IPS-20b (cell line): ENCODE results near the gene STAT5B.
"Not testable (repeated sequence)": the region's sequence is repeated elsewhere in the genome, so short reads cannot be mapped to it uniquely, and the experiment has no call there.

Source experiments
- H3K27ac ChIP-seq: one replicate; pipeline ENCODE4 v1.5.1; 2013; ENCODE audit warnings: low read length
- H3K27me3 ChIP-seq: 2 replicates; pipeline ENCODE4 v1.6.1; 2013; ENCODE audit warnings: mild to moderate bottlenecking, low read length, inconsistent platforms; ENCODE audit not compliant: insufficient read depth
- H3K36me3 ChIP-seq: 2 replicates; pipeline ENCODE4 v1.6.1; 2013; ENCODE audit warnings: low read depth, mild to moderate bottlenecking, inconsistent platforms, low read length, moderate library complexity; ENCODE audit not compliant: insufficient read depth
- H3K4me1 ChIP-seq: 2 replicates; pipeline ENCODE4 v1.6.1; 2013; ENCODE audit warnings: mild to moderate bottlenecking, control low read depth, inconsistent platforms, low read length, moderate library complexity; ENCODE audit not compliant: insufficient read depth
- H3K4me3 ChIP-seq: 2 replicates; pipeline ENCODE4 v1.5.1; 2013; ENCODE audit warnings: mild to moderate bottlenecking, low read length, inconsistent platforms
- H3K9ac ChIP-seq: 2 replicates; pipeline ENCODE4 v1.6.1; 2013; ENCODE audit warnings: low read depth, mild to moderate bottlenecking, inconsistent platforms, low read length, moderate library complexity
- H3K9me3 ChIP-seq: 2 replicates; pipeline ENCODE4 v1.6.1; 2013; ENCODE audit warnings: mild to moderate bottlenecking, low read depth, low read length, inconsistent platforms; ENCODE audit not compliant: insufficient read depth

Gene STAT5B

DNA sequence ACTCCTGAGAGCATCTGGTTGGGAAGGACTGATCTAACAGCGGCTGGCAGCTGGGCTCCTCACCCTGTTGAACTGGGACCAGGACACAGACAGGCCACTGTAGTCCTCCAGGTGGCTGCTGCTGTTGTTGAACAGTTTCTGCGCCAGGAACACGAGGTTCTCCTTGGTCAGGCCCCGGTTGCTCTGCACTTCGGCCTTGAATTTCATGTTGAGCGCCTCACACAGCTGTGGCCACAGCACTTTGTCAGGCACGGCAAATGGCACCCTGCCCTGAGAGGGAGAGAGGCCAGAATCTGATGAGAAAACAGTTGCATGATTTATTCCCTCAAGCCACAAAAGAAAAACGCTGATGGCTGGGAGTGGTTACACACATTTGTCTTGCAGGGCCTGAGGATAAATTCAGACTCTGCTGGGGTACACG lies 64.3 kb downstream of the STAT5B start:
- H3K27me3 ChIP-seq, H3K4me3 ChIP-seq, H3K4me1 ChIP-seq, H3K9me3 ChIP-seq, H3K27ac ChIP-seq, H3K9ac ChIP-seq: not testable (repeated sequence)
- peaks cover 84% of the 10 kb centered on the region for H3K36me3 ChIP-seq

DNA sequence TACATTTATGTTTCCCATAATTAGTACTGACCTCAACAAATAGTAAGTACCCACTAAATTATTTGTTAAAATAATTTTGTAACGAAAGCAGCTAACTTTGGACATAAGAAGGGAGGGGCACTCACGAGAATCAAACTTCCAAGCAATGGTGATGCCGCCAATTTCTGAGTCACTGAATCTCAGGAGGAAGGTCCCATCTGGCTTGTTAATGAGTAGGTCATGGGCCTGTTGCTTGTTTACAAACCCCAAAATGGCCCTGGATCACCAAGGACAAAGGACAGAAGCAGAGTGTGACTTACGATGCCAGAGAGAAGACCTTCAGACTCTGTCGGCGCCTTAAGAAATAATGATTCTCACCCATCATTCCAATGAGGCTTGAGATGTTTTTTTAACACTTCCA lies 66.1 kb downstream of the STAT5B start:
- H3K27ac ChIP-seq = no peak overlapping the region
- H3K9ac ChIP-seq = no peak overlapping the region
- peaks cover 79% of the 10 kb centered on the region for H3K36me3 ChIP-seq
- H3K27me3 ChIP-seq = no peaks in the 10 kb centered on the region
- H3K9me3 ChIP-seq = no peaks in the 10 kb centered on the region
- no peaks in the 10 kb centered on the region for H3K4me1 ChIP-seq
- no peak overlapping the region for H3K4me3 ChIP-seq

DNA sequence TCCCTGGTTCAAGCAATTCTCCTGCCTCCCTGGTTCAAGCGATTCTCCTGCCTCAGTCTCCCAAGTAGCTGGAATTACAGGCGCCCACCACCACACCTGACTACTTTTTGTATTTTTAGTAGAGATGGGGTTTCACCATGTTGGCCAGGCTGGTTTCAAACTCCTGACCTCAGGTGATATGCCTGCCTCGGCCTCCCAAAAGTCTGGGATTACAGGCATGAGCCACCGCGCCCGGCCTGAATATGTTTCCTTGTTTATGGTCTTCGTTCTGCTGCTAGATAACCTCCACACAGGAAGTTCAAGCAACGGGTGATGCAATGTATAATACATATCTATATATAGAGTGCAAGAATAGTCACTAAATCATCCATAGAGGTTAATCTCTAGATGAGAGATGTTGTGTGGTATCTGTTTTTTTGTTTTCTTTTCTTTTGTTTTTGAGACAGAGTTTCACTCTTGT lies 70.0 kb downstream of the STAT5B start:
- not testable (repeated sequence) for H3K27ac ChIP-seq, H3K27me3 ChIP-seq, H3K9me3 ChIP-seq, H3K4me3 ChIP-seq, H3K9ac ChIP-seq, H3K4me1 ChIP-seq
- peaks cover 76% of the 10 kb centered on the region for H3K36me3 ChIP-seq

DNA sequence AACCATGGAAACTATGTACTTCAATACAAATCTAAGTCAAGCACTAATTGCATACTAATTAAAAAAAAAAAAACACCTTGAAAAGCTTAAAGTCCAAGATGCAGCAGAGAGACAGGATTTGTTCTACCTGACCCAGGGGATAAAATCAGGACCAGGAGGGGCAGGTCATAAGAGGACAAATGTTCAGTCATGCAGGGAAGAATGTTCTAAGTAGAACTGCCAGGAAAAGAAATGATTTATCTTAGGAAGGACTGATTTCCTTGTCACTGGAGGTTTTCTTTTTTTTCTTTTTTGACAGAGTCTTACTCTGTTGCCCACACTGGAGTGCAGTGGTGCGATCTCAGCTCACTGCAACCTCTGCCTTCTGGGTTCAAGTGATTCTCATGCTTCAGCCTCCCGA lies 72.8 kb downstream of the STAT5B start:
- Histone ChIP-seq H3K27ac (no peak overlapping the region), H3K4me1 (no peaks in the 10 kb centered on the region), H3K9me3 (no peaks in the 10 kb centered on the region), H3K36me3 (peaks cover 59% of the 10 kb centered on the region), H3K27me3 (no peaks in the 10 kb centered on the region), H3K9ac (no peak overlapping the region), H3K4me3 (no peak overlapping the region)

DNA sequence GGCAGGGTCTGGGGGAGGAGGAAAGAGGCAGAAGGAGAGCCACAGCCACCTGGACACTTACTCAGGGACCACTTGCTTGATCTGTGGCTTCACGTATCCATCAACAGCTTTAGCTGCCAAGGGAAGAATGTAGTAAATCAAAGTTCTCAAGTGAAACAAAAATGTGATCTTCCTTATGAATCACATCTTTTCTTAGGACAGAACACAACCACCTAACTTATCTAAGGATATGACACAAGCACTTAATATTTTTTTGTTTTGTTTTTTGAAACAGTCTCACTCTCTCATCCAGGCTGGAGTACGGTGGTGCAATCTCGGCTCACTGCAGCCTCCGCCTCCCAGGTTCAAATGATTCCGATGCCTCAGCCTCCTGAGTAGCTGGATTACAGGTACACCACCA lies 73.5 kb downstream of the STAT5B start:
- H3K9ac ChIP-seq = no peak overlapping the region
- no peak overlapping the region for H3K27ac ChIP-seq
- peaks cover 54% of the 10 kb centered on the region for H3K36me3 ChIP-seq
- no peaks in the 10 kb centered on the region for H3K9me3 ChIP-seq
- no peak overlapping the region for H3K4me3 ChIP-seq
- no peaks in the 10 kb centered on the region for H3K27me3 ChIP-seq
- no peaks in the 10 kb centered on the region for H3K4me1 ChIP-seq

DNA sequence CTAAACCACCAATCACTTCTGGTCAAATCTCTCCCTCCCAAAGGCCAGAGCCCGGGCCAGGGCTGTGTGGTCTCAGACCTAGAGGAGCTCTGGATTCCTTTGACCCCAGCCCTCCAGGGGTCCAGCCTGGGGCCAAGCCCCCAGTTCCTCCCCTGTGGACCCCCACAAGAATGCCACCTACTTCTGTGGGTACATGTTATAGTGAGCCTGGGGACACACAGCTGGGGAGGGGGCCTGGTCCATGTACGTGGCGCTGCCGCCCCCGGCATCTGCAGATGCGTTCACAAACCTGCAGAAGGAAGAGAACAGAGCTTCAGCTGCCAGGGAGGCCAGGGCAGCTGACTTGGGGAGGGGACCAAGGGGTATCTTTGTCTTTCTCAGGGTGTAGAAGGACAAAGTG lies 74.0 kb downstream of the STAT5B start:
- Histone ChIP-seq H3K27ac (no peak overlapping the region), H3K4me3 (no peak overlapping the region), H3K27me3 (no peaks in the 10 kb centered on the region), H3K9me3 (no peaks in the 10 kb centered on the region), H3K36me3 (peaks cover 49% of the 10 kb centered on the region), H3K4me1 (no peaks in the 10 kb centered on the region), H3K9ac (no peak overlapping the region)

DNA sequence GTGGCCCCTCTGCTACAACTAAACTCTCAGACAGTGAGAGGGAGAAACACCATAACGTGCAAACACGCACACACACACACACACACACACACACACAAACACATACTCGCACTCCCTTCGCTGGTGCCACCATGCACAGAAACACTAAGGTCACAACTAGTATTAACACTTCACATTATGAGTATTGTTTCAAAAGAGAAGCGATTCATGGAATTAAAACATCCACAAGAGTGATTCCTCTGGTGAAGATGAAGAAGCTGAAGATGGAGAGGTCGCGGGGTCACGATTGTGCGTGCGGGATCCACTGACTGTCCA lies 74.8 kb downstream of the STAT5B start:
- Histone ChIP-seq H3K4me3 (no peak overlapping the region), H3K4me1 (no peaks in the 10 kb centered on the region), H3K36me3 (peaks cover 47% of the 10 kb centered on the region), H3K9me3 (no peaks in the 10 kb centered on the region), H3K27ac (no peak overlapping the region), H3K27me3 (no peaks in the 10 kb centered on the region), H3K9ac (no peak overlapping the region)

DNA sequence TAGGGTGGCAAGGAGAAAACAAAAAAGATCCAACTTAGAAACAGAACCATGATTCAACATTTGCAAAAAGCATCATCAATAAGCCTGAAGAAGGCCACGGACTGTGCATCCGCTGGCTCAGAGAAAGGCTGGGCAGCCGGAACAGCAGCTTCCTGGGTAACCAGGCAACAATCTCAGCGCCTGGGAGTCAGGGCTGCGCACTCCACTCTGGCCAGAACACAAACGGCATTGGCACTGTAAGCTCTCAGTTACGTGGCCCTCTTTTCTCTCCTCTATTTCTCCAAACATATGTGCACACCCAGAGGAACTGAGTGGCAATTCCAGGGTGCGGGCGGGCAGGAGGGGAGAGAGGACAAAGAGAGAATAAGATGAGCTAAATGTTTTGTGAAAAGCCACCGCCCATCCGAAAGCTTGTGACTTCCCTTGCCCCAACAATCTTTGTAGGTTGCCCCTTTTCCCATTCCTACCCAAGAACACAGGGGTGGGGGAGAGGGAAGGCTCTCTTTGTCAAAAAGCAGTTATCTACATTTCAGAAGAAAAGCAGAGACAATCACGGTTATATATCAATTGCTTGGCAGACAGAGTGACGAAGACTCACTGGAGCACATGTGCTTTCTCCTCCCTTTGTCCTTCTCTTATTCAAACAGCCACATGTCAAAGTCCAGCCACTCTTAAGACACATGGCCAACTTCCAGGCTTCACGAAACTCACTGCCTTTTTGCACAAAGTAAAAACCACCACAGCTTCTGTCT lies 75.3 kb downstream of the STAT5B start:
- Histone ChIP-seq H3K27ac (no peak overlapping the region), H3K9me3 (no peaks in the 10 kb centered on the region), H3K36me3 (peaks cover 41% of the 10 kb centered on the region)

DNA sequence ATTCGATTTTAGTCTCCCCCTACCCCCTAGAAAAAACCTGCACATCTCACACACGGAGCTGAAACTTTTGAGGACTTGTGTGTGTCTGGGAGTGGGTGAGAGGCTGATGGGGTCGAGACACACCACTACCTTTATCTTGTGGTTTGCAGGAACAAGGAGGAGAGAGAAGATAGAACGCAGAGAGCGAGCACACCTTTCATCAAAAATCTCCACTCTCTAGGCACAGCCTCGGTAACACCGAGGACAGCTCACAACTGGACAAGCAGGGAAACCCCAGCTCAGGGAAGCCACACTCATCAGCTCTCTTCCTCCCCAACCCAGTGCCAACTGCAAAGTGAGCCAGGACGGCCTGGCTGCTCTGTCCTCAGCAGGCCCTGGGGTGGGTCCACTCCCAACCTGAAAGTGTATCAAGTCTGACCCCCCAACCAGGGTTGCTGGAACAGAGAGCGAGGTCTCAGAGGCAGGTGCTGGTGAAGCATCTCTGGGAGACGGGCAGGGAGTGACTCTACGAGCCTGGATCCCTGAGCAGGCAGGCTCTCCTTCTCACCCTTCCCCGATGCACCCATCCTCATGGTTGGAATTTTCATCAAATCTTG lies 76.7 kb downstream of the STAT5B start:
- no peak overlapping the region for H3K4me3 ChIP-seq
- no peaks in the 10 kb centered on the region for H3K4me1 ChIP-seq
- H3K36me3 ChIP-seq = peaks cover 32% of the 10 kb centered on the region
- no peaks in the 10 kb centered on the region for H3K9me3 ChIP-seq
- no peaks in the 10 kb centered on the region for H3K27me3 ChIP-seq
- no peak overlapping the region for H3K27ac ChIP-seq
- no peak overlapping the region for H3K9ac ChIP-seq

More for the DNA sequence above, 75.3 kb downstream of the STAT5B start:
- no peaks in the 10 kb centered on the region for H3K4me1 ChIP-seq
- no peak overlapping the region for H3K4me3 ChIP-seq
- no peak overlapping the region for H3K9ac ChIP-seq
- H3K27me3 ChIP-seq = no peaks in the 10 kb centered on the region

DNA sequence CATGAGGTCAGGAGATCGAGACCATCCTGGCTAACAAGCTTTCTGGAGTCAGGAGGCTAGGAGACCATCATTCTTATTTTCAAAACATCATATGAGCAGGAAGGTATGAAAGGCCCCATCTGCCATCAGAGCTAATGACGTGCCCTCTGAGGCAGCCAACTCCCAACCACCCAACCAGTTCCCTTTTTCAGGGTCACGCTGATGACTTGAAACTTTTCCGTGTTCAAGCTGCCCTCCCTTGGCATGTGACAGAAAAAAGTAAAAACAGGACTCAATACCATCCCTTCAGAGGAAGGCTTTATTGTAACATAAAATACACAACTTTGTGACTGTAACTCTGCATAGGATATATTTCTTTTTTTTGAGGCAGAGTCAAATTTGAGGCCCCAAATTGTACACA lies 77.3 kb downstream of the STAT5B start:
- Histone ChIP-seq H3K27ac (no peak overlapping the region), H3K36me3 (peaks cover 26% of the 10 kb centered on the region), H3K27me3 (no peaks in the 10 kb centered on the region), H3K9ac (no peak overlapping the region), H3K4me1 (no peaks in the 10 kb centered on the region; the same call in 1 of the 2 replicates), H3K9me3 (no peaks in the 10 kb centered on the region), H3K4me3 (no peak overlapping the region)

DNA sequence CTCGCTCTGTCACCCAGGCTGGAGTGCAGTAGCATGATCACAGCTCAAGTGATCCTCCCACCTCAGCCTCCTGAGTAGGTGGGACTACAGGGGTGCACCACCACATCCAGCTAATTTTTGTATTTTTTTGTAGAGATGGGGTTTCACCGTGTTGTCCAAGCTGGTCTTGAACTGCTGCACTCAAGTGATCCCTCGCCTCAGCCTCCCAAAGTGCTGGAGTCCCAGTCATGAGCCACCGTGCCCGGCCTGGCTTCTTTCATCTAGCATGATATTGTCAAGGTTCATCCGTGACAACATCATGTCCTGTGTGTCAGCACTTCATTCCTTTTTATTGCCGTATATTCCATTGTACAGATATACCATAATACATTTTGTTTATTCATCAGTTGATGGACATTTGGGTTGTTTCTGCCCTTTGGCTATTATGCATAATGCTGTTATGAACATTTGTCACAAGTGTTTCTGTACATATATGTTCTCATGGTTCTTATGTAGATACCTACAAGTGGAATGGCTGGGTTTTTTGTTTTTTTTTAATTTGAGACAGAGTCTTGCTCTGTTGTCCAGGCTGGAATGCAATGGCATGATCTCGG lies 78.5 kb downstream of the STAT5B start:
- no peaks in the 10 kb centered on the region for H3K27me3 ChIP-seq
- no peaks in the 10 kb centered on the region for H3K9me3 ChIP-seq
- no peak overlapping the region for H3K27ac ChIP-seq
- no peaks in the 10 kb centered on the region; the same call in 1 of the 2 replicates for H3K4me1 ChIP-seq
- no peak overlapping the region for H3K9ac ChIP-seq
- peaks cover 18% of the 10 kb centered on the region; the same call in 1 of the 2 replicates for H3K36me3 ChIP-seq
- H3K4me3 ChIP-seq = no peak overlapping the region
